Ascending aorta (tissue), 2 donors: Measurements from ENCODE around the gene HEMGN. TPM values are rescaled to one million over a fixed set of nuclear protein-coding genes. Genes with fewer than 3 reads are reported as not detected.

Source experiments
- DNase-seq, 2 donors: peaks; one replicate each; pipeline ENCODE4 v3.0.0-alpha.2; 2019; ENCODE audit warnings: low spot score in 2 of 2
- H3K27ac ChIP-seq, 2 donors: fragments of 200-600 bp; sonication (generic); one replicate each; pipeline ENCODE4 v1.5.1; 2016 to 2017; ENCODE audit warnings: mild to moderate bottlenecking in 1 of 2
- H3K27me3 ChIP-seq: fragments of 200-600 bp; sonication (generic); one replicate; pipeline ENCODE4 v1.5.1; 2017
- H3K36me3 ChIP-seq, 2 donors: fragments of 200-600 bp; sonication (generic); one replicate each; pipeline ENCODE4 v1.5.1; 2016
- H3K4me1 ChIP-seq, 2 donors: fragments of 200-600 bp; sonication (generic); one replicate each; pipeline ENCODE4 v1.5.1; 2016 to 2017; ENCODE audit warnings: mild to moderate bottlenecking in 1 of 2
- H3K4me3 ChIP-seq, 2 donors: fragments of 200-600 bp; sonication (generic); one replicate each; pipeline ENCODE4 v1.5.1; 2016 to 2017; ENCODE audit warnings: mild to moderate bottlenecking in 1 of 2
- H3K9me3 ChIP-seq, 2 donors: fragments of 200-600 bp; sonication (generic); one replicate each; pipeline ENCODE4 v1.5.1; 2016
- intact Hi-C: fragments of 100-400 bp; cut with DNase I; formaldehyde crosslinking; loops from one replicate; pipeline ENCODE4 v1.15.1; 2023
- total RNA-seq: library from RNA; depleted of rRNA; stranded (reverse); fragments of >200 nt; gene quantifications from one replicate; pipeline ENCODE4 v1.1.0, GENCODE V29; 2016
- TF ChIP-seq, protein P1 (sequence below), 3 experiments: fragments of 200-600 bp in 2 of 3; fragments of 450-650 bp in 1 of 3; sonication (generic) in 2 of 3; IDR thresholded peaks; one replicate each; pipeline ENCODE4 v1.5.1; 2016 to 2019; ENCODE audit warnings: antibody characterized with exemption in 3 of 3, mild to moderate bottlenecking in 1 of 3, moderate library complexity in 1 of 3

Gene HEMGN
- total RNA-seq, 1 donor from 2014 or later: not detected

DNA sequence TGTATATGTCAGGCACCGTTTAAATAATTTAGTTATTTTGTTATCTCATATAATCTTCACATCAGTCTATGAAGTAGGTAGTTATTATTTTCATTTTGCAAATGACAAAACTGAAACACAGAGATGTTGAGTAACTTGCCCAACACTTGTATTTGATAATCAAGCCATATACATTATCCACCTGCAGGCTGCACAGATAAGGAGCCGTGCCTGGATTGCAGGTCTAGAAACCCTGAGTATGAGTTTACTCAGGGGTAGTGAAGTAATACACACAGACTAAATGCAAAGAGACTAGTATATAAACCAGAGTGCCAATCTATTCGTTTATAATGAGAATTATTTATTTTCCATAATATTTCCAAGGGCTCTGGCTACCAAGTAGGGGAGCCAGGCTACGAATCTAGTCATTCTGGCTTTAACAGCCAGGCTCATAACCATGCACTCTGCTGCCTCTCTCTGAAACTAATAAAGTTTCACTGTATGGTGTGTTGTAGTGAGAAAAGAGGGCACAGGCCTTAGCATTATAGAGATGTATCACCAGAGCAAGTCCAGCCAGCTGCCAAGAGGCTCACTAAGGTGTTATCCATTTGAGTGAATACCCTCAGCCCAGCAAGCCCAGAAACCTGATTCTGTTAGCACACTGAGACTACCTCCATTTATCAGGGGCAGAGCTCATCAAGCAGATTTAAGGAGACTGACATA is 4.5 kb downstream of the HEMGN start:
- H3K4me1 ChIP-seq: no peaks in the 10 kb centered on the region
- intact Hi-C loops: no loop called here

DNA sequence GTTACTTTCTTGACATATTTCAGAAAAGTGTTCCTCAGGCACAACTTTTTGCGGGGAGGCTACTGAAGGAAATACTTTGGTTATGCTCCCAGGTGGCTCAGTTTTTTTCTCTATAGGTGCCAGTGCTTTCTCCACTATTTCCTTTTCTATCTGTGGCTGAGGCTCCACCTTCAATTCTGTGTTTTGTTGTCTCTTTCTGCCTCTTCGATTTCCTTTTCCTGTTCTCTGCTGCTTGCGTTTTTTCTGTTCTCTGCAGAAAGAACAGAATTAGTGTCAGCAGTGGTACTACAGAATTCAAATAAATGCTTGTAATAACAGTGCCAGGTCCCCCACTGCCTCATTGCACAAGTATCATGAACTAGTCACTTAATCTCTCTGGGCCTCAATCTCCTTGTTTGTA is 7.0 kb downstream of the HEMGN start:
- no peak for DNase-seq
- no peaks in the 10 kb centered on the region for H3K36me3 ChIP-seq
- no peaks in the 10 kb centered on the region for H3K4me1 ChIP-seq
- H3K27ac ChIP-seq: no peak overlapping the region
- intact Hi-C loops: no loop called here
- H3K27me3 ChIP-seq: no peaks in the 10 kb centered on the region
- no peak overlapping the region for H3K4me3 ChIP-seq
- H3K9me3 ChIP-seq: no peaks in the 10 kb centered on the region
- TF ChIP-seq, protein P1, sequence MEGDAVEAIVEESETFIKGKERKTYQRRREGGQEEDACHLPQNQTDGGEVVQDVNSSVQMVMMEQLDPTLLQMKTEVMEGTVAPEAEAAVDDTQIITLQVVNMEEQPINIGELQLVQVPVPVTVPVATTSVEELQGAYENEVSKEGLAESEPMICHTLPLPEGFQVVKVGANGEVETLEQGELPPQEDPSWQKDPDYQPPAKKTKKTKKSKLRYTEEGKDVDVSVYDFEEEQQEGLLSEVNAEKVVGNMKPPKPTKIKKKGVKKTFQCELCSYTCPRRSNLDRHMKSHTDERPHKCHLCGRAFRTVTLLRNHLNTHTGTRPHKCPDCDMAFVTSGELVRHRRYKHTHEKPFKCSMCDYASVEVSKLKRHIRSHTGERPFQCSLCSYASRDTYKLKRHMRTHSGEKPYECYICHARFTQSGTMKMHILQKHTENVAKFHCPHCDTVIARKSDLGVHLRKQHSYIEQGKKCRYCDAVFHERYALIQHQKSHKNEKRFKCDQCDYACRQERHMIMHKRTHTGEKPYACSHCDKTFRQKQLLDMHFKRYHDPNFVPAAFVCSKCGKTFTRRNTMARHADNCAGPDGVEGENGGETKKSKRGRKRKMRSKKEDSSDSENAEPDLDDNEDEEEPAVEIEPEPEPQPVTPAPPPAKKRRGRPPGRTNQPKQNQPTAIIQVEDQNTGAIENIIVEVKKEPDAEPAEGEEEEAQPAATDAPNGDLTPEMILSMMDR (IDR thresholded peaks at IDR 0.05): no peak

More for the DNA sequence above, 4.5 kb downstream of the HEMGN start:
- H3K27ac ChIP-seq: no peak overlapping the region
- H3K36me3 ChIP-seq: no peaks in the 10 kb centered on the region
- no peak overlapping the region for H3K4me3 ChIP-seq
- H3K27me3 ChIP-seq: no peaks in the 10 kb centered on the region
- TF ChIP-seq, protein P1 (IDR thresholded peaks at IDR 0.05): no peak
- no peaks in the 10 kb centered on the region for H3K9me3 ChIP-seq
- no peak for DNase-seq

DNA sequence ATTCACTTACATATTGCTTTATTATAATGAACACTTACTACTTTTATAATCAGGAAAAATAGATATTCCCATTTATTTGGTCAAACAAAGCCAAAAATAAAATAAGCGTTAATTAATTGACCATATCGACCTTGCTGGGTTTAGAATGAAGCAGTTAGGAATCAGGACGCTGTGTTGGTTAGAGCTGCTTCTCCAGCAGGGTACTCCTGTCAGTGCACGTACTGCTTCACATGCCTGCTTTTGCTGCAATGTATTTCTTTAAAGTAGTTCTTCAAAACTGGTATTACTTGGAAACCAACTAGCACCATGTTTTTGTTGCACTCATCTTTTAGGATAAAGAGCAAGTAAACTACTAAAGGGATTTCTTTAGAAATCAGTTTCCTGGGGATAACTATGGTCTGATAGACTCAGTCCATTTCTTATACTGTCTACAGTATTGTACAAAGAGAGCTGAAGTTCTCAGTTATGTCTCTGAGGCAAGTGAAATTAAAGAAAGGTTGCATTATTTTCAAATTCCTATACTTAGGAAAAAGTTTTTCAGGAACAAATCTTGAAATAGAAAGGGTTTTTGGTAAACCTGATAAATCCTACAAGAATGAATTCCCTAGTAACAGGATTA is 8.9 kb downstream of the HEMGN start:
- Histone ChIP-seq H3K36me3 (no peaks in the 10 kb centered on the region), H3K4me1 (no peaks in the 10 kb centered on the region), H3K9me3 (no peaks in the 10 kb centered on the region), H3K27me3 (no peaks in the 10 kb centered on the region), H3K4me3 (no peak overlapping the region), H3K27ac (no peak overlapping the region)
- intact Hi-C loops: no loop called here
- TF ChIP-seq, protein P1 (IDR thresholded peaks at IDR 0.05): no peak
- DNase-seq: no peak

DNA sequence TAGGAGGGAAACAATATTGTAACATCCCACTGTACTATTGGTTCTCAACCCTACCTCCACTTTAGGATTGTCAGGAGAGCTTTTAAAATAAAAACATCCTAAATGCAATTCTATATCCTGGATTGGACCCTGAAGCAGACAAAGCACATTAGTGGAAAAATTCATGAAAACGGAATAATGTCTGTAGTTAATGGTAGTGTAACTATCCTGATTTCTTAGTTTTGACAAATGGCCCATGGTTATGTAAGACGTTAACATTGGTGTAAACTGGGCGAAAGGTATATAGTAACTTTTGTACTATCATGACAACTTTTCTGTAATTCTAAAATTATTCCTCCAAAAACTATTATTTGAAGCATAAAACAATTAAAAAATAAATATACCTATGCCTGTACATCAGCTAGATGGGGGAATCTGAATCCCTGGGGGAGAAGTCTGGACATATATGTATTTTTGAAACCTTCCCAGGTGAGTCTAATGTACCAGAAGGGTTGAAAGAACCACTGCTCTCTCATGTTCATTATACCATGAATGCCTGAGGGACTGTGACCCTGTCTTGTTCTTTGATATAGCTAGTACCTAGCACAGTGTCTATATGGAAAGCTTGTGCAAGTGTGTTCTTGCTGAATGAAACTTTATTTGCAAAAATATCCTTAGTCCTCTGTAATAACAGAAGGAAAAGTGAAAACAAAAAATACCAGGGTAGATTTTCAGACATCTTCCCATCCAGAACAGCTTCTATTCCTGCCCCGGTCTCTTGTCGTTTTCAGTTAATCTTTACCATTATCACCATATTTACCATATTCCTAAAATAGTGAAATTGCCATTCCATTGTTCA is 12.3 kb downstream of the HEMGN start:
- intact Hi-C loops: no loop called here
- Histone ChIP-seq H3K4me1 (peaks cover 3 to 15% of the 10 kb centered on the region in 2 donors), H3K36me3 (no peaks in the 10 kb centered on the region), H3K4me3 (no peak overlapping the region), H3K27ac (no peak overlapping the region), H3K9me3 (no peaks in the 10 kb centered on the region), H3K27me3 (no peaks in the 10 kb centered on the region)
- no peak for DNase-seq
- TF ChIP-seq, protein P1 (IDR thresholded peaks at IDR 0.05): no peak

DNA sequence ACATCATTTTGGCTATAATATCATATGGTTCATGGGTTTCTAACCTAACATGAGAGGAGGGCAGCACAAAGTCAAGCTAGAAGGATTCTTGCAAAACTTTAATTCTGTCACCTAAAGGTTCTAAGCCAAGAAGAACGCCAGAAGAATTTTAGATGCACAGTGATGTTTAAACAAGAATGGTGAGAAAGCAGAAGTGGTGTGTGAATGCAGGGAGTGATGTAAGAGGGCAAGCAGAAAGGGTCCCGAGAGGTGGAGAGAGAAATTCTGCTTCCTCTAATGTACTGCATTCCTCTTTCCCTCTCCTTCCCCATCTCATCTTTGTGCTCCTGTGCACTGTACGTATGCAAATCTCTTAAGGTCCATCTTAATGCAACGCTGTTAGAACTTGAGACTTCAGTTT is 13.6 kb downstream of the HEMGN start:
- no peaks in the 10 kb centered on the region for H3K9me3 ChIP-seq
- no peak overlapping the region for H3K4me3 ChIP-seq
- no peak for DNase-seq
- peaks cover 3 to 19% of the 10 kb centered on the region in 2 donors for H3K4me1 ChIP-seq
- H3K27me3 ChIP-seq: no peaks in the 10 kb centered on the region
- no peak overlapping the region for H3K27ac ChIP-seq
- intact Hi-C loops: loop anchor here (5.0 kb wide), 4 partner anchors 283 to 1898 kb away; partner anchors contain the start of genes NR4A3, TDRD7 and TGFBR1
- TF ChIP-seq, protein P1 (IDR thresholded peaks at IDR 0.05): no peak
- H3K36me3 ChIP-seq: no peaks in the 10 kb centered on the region
